ENCODE measurements around the gene ZDHHC3.
"Not testable (repeated sequence)": the region's sequence is repeated elsewhere in the genome, so short reads cannot be mapped to it uniquely, and the experiment has no call there.

ZDHHC3 gene

DNA sequence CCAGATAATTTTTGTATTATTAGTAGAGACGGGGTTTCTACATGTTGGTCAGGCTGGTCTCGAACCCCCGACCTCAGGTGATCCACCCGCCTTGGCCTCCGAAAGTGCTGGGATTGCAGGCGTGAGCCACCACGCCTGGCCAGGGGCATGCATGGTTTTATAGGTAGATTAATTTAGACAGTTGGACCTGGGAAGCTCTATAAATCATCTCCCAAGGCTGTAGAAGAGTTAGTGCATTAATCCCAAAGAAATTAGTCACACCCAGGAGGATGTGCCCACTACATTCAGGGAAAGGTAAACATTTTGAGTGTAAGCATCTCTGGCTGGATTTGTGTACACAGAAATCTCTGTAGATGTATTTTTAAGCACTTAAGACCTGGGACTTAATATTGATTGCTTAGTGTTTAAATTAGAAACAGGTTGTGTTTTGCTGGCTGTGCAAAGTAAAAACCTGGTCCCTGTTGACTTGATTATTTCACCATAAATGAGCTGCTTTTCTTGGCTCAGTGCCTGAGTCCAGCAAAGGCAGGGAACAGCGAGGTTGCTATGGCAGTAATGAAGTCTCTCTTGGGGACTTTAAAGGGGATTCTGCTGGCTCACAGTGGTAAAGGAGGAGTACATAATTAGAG lies 19.3 kb upstream of the ZDHHC3 start:
- peak; percentile 69 for DNase-seq

GRCh38 chr3:44993471-44994205 lies 17.7 kb upstream of the ZDHHC3 start:
- no peak for DNase-seq

DNA sequence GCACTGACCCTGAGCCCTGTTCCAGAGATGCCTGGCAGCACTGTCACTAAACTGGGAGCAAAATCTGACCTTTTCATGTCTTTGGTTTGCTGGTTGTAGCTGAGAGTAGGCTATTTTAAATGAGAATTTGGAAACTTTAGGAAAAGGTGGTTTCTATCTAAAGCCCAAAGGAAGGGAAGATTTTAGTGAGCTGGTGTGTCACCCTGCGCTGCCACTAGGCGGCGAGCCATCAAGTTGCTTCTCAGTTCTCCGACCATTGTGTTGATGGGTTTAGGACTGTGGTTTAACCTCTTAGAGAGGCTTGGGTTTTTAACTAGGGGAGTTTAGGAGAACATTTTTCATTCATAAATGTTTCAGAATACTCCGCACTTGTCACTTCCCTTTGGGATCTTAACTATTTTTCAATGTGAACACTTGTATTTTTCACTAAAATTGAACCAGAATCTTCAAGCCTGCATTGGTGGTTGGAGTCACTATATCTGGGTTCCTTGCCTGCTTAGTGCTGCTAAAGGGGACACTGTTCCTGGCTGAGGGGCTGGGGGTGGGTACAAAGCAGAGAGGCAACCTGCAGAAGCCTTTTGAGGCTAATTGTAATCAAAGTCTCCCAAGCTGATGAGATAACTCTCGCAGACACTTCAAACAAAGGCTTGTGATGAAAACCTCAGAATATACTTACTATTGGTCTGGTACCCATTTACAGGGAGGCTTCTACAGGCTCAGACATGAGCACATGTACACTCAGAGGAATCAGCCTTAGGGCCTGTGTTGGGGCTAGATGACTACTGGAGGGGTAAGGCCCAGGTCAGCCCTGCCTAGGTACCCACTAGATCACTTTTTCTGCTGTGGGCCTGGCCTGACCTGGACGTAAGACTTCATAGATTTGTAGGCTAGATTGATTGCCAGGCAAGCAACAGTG lies 16.8 kb upstream of the ZDHHC3 start:
- DNase-seq = no peak

- DNase-seq = no peak
Measured at GRCh38 chr3:44991326-44991725, 15.4 kb upstream of the ZDHHC3 start.

DNA sequence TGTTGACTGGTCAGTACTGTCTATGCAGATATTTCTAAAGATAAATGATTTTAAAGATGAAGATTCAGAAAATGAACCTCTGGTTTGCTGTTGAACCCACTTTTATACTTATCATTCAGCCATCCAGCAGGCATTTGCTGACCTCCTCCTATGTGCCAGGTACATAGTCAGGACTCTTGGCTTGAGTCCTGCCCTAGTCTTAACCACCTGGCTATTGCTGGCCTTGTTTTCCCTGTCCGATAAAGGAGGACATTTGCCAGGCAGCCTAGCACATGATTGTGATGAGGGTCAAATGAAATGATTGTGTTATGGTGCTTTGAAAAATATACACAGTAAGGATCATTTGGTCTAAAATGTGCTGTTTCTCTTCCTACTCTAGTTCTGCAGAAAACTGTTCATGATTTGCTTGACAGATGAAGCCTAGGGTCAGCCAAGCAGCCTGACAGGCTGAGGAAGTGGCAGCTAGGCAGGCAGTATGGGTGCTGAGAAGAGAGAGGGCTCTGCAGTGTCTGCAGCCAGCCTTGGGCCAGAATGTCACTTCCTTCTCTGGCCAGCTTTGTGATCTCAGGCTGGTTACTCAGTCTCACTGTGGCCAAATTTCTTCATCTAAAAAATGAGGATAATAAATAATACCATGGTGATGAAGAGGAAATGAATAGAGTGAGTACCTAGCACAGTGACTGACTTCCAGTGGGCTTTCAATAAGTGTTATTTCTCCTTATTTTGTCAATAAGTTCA lies 13.8 kb upstream of the ZDHHC3 start:
- DNase-seq = no peak

DNA sequence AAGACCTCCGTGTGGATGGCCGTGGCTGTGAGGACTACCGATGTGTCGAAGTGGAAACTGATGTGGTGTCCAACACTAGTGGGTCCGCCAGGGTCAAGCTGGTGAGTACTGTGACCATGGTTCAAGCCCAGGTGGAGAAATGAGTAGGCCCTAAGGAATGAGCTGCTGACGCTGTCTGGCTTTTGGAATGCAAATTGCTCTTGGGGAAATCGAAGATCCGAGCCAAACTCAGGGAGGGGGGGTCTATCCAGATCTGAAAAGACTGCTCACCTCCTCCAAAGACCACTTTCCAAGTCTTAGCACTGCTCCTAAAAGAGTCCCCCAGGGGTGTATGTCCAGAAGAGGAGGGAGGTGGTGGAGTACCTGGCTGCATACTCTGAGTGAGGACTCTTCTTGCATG lies 13.2 kb upstream of the ZDHHC3 start:
- DNase-seq = no peak

DNA sequence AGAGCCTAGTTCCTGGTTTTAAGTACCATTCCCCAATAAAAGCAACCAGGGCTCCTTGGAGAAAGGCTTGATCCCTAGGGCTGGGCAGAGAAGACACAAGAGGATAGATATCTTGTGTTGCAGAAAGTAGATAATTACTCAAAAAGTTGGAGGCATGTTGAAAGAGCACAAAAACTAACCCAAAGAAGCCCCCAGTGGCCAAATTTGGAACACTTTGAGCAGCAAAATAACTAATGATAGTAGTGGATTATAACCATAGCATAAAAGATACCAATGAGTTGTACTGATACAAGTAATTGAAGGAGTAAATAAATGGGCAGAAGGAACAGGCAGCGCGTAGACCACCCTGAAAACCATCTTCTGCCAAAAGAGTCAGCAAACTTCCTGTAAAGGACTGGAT lies 12.1 kb upstream of the ZDHHC3 start:
- no peak for DNase-seq

- no peak for DNase-seq
Measured at GRCh38 chr3:44987332-44987731, 11.4 kb upstream of the ZDHHC3 start.

DNA sequence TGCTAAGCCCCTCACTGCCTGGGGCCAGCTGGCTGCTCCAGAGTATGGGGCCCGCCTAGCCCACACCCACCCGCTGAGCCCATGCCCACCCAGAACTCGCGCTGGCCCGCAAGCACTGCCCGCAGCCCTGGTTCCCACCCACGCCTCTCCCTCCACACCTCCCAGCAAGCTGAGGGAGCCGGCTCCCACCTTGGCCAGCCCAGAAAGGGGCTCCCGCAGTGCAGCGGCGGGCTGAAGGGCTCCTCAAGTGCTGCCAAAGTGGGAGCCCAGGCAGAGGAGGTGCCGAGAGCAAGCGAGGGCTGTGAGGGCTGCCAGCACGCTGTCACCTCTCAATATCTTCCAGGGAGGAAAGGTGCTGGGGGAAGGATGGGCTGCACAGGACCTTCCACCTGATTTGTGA lies 10.4 kb upstream of the ZDHHC3 start:
- DNase-seq = not testable (repeated sequence)

- no peak for DNase-seq
Measured at GRCh38 chr3:44984335-44984734, 8.4 kb upstream of the ZDHHC3 start.

DNA sequence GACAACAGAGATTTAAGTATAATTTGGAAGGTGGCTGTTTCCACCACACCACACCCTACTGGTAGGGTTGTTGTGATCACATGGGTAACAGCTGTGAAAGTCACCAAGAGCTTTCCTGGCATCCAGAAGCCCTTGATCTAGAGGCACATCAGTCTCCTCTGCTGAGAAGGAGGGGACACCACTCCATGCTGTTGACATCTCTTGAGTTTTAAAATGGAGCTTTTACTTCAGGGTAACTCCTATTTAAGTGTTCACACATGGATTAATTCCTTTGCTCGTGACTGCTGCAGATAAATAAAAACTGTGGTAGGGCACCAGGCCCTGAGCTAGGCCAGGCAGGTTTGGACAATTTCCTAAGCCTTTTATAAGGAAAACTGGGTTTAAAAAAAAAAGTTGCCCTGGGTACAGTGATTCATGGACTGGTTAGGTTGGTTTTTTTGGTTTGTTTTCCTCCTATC lies 7.5 kb upstream of the ZDHHC3 start:
- DNase-seq = no peak

DNA sequence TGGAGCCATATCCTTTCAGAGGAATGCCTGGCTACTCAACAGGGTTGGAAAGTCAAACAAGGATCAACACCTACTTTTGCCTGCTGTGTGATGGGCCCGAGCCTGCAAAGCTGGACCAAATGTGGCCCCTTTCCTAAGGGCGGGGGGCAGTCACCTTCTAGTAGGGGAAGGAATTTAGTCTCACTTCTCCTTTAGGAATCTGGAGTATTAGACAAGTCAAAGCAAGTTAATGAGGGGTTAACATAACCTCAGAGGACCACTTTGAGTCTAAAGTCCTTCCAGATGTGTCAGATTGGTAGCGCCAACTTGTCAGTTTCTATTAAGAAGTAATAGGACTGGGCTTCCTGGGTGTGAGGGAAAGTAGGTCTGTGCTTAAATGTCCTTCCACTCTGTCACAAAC lies 6.8 kb upstream of the ZDHHC3 start:
- no peak for DNase-seq

DNA sequence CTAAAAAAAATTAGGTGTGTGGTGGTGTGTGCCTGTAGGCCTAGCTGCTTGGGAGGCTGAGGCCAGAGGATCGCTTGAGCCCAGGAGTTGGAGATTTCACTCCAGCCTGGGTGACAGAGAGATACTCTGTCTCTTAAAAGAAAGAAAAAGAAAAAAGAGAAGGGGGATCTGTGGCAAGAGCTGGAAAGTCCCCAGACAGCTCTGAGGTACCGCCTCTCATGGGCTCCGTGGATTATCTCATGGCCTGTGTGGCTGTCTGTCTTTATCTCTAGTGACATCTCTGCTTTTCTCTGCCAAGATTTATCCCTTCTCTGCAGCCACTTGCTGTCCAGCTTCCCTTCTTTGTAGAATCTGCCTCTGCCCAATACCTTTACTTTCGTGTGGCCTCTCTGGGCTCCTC lies 5.8 kb upstream of the ZDHHC3 start:
- DNase-seq = no peak

GRCh38 chr3:44981220-44981619 lies 5.2 kb upstream of the ZDHHC3 start:
- DNase-seq = no peak

GRCh38 chr3:44974416-44974815 lies 1.6 kb downstream of the ZDHHC3 start:
- DNase-seq = no peak

DNA sequence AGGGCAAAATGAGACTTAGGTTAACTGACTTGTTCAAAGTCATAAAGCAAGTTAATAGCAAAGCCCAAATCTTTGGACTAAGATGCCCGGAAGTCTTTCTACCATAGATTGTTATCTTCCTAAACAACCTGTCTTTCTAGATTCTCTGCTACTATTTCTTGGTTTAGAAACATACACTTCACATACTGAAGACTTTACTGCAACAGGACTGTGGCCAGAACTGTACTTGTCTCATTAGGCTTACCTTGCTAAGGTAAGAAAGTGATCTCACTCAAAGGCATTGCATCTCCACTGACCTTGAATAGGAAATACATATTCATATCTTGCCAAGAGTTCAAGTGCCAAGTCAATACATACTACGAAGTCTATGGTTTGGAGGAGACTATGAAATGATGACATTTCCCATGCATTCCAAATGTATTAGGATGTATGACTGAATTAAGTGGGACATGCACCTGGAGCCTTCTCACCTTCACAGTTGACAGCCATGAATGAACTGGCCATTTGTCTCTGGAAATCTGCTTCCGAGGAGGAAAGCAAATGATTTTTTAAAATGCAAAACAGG lies 5.0 kb downstream of the ZDHHC3 start:
- no peak for DNase-seq

- no peak for DNase-seq
Measured at GRCh38 chr3:44969828-44970179, 6.2 kb downstream of the ZDHHC3 start.

DNA sequence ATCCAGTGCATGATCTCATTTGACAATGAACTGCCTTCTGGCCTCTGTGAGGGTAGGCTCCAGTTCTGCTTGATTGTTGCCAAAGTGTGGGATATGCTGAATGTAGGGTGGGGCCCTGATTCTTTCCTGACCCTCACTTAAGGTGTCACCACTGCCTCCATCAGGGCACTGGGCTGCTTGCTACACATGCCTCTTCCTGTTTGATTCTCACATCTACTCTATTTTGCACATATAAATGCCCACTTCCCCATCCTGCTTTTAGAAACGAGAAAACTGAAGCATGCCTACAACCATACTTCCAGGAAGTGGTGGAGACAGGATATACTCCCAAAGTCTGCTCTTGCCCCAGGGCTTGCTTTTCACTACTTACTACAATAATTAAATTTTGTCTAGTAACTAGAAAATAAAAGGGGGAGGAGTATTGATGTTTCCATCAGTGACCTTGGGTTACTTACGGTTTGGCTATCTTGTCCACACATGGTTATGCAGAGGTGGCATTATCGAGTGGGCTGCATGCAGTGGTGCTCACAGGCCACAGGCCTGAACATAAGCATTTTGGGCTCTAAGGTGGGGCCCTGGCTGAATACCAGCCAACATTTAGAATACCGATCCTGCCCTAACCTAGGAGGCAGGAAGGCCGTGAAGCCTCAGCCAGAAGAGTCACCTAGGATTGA lies 6.7 kb downstream of the ZDHHC3 start:
- no peak for DNase-seq

- no peak for DNase-seq
Measured at GRCh38 chr3:44968447-44968858, 7.5 kb downstream of the ZDHHC3 start.

DNA sequence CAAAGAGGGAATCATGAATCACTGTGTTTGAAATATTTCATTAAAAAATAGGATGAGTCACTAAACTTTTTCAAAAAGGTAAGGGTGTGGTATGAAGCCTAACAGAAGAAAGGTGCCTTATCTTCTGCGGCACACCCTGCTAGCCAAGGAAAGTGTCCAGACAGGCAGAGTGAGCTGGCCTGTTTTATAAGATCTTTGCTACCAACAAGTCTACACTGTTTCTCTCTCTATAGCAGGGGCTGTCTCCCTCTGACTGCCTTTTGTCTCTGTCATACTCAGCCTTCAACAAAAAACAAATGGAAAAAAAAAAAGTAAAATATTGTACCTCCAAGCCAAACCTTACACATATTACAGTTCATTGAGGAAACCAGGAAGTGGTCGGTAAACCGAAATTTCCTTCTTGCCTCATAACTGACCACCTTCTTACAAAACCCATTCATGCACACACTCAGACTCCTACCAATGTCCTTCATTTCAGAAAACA lies 9.1 kb downstream of the ZDHHC3 start:
- no peak for DNase-seq

GRCh38 chr3:44965165-44965564 lies 10.8 kb downstream of the ZDHHC3 start:
- no peak for DNase-seq

Measured in right hindlimb (tissue), 1 donor.